Breast epithelium (tissue), 3 donors: Measurements from ENCODE around the gene PPIG.

ENCODE experiments used
- POLR2A ChIP-seq: fragments of 450-650 bp; IDR thresholded peaks from one replicate; pipeline ENCODE4 v1.6.1; 2016; ENCODE audit warnings: antibody characterized with exemption, mild to moderate bottlenecking, moderate library complexity
- POLR2AphosphoS5 ChIP-seq, 3 donors: sonication (generic); formaldehyde crosslinking; IDR thresholded peaks; one replicate each; pipeline ENCODE4 v1.6.1; 2017; ENCODE audit warnings: antibody characterized with exemption in 3 of 3
- TF ChIP-seq, protein P1 (sequence below), 3 donors: fragments of 450-650 bp; IDR thresholded peaks; one replicate each; pipeline ENCODE4 v1.5.1; 2016 to 2017; ENCODE audit warnings: antibody characterized with exemption in 3 of 3, mild to moderate bottlenecking in 3 of 3, moderate library complexity in 3 of 3

DNA sequence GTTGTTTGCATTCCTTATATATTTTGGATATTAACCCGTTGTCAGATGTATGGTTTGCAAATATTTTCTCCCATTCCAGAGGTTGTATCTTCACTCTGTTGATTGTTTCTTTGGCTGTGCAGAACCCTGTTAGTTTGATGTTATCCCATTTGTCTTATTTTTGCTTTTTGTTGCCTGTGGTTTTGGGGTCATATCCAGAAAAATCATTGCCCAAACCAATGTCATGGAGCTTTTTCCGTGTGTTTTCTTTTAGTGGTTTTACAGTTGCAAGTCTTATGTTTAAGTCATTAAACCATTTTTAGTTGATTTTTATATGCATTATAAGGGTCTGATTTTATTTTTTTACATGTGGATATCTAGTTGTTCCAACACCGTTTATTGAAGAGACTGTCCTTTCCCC, 35.8 kb downstream of the PPIG start:
- TF ChIP-seq, protein P1, sequence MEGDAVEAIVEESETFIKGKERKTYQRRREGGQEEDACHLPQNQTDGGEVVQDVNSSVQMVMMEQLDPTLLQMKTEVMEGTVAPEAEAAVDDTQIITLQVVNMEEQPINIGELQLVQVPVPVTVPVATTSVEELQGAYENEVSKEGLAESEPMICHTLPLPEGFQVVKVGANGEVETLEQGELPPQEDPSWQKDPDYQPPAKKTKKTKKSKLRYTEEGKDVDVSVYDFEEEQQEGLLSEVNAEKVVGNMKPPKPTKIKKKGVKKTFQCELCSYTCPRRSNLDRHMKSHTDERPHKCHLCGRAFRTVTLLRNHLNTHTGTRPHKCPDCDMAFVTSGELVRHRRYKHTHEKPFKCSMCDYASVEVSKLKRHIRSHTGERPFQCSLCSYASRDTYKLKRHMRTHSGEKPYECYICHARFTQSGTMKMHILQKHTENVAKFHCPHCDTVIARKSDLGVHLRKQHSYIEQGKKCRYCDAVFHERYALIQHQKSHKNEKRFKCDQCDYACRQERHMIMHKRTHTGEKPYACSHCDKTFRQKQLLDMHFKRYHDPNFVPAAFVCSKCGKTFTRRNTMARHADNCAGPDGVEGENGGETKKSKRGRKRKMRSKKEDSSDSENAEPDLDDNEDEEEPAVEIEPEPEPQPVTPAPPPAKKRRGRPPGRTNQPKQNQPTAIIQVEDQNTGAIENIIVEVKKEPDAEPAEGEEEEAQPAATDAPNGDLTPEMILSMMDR (IDR thresholded peaks at IDR 0.05) = no peak
- TF ChIP-seq POLR2AphosphoS5 (IDR thresholded peaks at IDR 0.05) (no peak), POLR2A (no peak)
